Spleen (tissue), 7 donors: ENCODE measurements around the gene RHBDD3.

Source experiments
- CTCF ChIP-seq, 11 experiments: fragments of 200-600 bp in 7 of 11; fragments of 450-650 bp in 4 of 11; sonication (generic) in 4 of 11; IDR thresholded peaks in 8 of 11; conservative IDR thresholded peaks in 3 of 11; 1 replicate in 7 of 11; 2 replicates in 4 of 11; pipeline versions ENCODE4 v1.4.0 to v1.8.0; 2016 to 2021; ENCODE audit warnings: antibody characterized with exemption in 11 of 11, inconsistent platforms in 4 of 11, mild to moderate bottlenecking in 1 of 11
- POLR2A ChIP-seq, 3 donors: fragments of 450-650 bp; IDR thresholded peaks; one replicate each; pipeline ENCODE4 v1.5.1; 2017; ENCODE audit warnings: antibody characterized with exemption in 3 of 3, mild to moderate bottlenecking in 1 of 3
- POLR2AphosphoS5 ChIP-seq, 3 donors: sonication (generic); formaldehyde crosslinking; IDR thresholded peaks; one replicate each; pipeline ENCODE4 v1.5.1; 2017; ENCODE audit warnings: antibody characterized with exemption in 3 of 3
- donor health status: DM: no; HTN: no; CAD: no; lungs with moderate emphysema.
- donor health status: DM: no; HTN: no; CAD: no.
- donor health status: DM: no; HTN: no; CAD: no.

GRCh38 chr22:29211466-29211865 is 56.3 kb downstream of the RHBDD3 start:
- no peak for TF ChIP-seq POLR2A (IDR thresholded peaks at IDR 0.05)
- no peak for TF ChIP-seq CTCF (IDR thresholded peaks at IDR 0.05 in 8 of 11, conservative IDR thresholded peaks at IDR 0.05 in 3 of 11)
- TF ChIP-seq POLR2AphosphoS5 (IDR thresholded peaks at IDR 0.05): no peak
